Left hindlimb (tissue), 1 donor: Measurements from ENCODE around the gene RFTN1.
"Not testable (repeated sequence)": the region's sequence is repeated elsewhere in the genome, so short reads cannot be mapped to it uniquely, and the experiment has no call there.

Experiments used
- DNase-seq: peaks from one replicate; pipeline ENCODE4 v3.0.0-alpha.2; 2018

RFTN1 gene

DNA sequence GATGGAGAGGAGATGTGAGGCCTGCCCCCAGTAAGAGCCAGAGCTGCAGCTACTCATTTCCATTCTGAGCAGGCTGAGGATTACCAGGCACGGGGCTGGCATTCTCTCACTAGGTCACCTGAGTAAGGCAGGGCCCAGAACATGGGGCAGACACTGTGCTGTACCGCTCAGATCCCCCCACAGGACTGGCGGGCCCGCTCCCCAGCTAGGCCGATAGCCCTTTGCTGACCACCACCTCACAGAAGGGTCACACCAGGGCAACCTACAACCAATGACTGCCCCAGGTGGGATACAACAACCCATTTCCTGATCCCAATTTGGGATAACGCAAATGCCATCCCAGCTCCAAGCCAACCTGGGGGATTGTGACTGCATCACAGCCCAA, 195.9 kb downstream of the RFTN1 start:
- DNase-seq, result no peak

DNA sequence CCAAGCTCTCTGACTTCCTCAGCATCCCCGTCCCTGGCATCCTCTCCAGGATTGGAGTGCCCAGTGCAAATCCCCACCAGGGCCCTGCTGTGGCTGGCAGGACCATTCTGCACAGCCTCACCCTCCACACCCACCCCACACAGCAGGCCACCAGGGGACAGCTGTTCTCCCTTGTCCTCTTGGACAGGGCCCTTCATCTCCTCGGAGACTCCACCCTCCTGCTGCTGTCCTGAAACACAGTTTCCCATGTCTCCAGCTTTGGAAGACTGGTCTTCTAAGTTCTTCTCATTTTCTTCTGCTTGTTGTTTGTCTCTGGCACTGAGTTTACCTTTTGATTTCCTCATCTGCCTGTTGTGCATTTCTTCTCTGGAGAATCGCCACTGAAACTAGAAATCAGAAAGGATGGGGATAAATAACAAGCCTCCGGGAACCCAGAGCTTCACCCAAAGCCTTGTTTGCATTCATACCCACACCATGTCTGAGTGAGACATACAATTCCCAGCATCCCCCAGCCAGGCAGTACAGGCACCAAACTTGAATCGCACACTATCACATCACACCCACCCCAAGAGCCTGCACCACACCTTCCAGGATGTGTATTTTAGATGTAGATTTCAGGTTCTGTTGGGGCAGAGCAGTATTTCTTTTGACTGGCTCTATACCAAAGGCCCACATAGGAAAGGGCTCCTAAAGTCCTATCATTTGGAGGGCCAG, 196.5 kb downstream of the RFTN1 start:
- no peak for DNase-seq

GRCh38 chr3:16316396-16316795, 197.1 kb downstream of the RFTN1 start:
- DNase-seq, result no peak

DNA sequence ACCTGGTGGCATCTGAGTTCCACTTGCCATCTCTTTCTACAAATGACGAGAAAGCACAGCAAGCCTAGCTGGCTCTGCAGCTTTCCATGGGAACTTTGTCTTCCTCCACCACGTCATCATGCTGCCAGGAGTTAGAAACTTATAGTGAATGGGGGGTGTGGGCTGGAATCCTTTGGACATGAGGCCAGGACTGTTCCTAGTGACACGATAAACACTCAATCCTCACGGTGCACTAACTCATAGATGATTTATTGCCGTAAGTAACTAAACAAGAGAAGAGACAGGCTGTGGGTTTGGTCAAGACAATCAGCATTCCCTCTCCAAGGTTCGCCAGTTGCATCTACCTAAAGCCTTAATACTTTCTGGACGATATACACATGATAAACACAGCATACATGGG, 197.9 kb downstream of the RFTN1 start:
- DNase-seq, result no peak

DNA sequence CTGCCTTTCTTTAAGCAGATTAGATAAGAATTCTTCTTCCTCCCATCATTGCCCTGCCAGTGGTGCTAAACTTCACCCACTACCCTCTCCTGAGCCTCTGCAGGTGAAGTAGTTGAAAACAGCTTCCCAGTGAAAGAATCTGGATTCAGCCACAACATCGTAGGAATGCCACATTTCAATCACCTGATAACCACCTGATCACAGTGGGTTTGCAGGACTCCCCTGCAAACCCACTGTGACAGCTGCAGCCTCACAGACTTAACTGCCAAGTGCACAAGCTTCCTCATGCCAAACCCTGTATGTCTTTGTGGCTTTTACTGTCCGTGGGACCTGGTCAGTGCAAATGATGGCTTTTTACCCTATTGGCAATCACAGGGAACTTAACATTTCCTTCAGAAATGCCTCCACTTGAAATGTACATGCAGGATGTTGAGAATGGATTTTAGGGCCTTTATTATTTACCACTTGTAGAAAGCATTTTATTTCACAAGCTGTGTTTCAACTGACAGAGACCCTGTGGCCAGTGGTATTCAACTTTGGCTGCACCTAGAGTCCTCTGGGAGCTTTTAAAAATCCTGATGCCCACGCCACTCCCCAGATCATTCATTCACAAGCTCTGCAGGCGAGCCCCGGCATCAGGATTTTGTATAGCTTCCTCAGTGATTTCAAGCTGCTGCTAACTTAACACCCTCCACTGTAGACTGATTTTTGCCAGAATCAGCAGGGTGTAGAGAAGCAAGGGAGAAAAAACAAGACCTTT, 199.4 kb downstream of the RFTN1 start:
- no peak for DNase-seq

DNA sequence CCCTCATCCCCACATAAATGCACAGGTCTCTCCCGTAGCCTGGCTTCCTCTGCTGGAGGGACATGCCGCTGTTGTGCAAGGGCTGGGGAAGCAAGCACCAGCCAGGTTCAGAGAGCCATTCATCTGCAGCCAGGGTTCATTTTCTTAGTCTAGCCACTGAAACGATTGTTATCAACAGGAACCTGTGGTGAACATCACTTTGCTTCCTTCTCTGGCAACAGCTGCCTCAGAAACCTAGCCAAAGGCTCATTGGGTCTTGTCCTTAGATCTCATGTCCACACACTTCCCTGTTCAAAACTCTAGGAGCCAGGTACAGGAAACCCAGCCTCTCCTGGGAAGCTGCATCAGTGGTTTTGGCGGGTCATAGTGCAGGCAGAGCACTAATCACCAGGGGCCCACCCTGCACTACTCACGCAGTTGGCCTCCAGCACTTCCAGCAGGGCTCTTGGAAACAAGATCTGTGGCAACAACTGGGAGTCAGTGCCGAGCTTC, 201.5 kb downstream of the RFTN1 start:
- DNase-seq, result no peak

- DNase-seq, result not testable (repeated sequence)
These were observed 203.0 kb downstream of the RFTN1 start for GRCh38 chr3:16310486-16310885.

DNA sequence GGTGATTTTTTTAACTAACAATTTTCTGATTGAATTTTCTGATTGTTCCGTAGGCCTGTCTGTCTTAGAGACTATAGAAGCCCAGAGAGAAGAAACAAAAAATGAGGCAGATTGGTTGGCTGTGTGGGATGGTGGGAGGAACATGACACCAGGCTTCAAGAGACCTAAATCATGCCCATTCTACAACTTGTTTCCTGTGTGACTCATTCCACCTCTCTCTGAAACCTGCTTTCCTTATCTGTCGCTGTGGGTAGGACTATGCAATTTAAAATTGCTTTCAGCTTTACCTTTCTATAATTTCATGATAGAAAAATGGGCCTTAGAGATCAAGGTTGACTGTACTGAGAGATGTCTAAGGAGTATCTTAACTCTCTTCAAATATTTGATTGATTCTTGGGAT, 203.9 kb downstream of the RFTN1 start:
- DNase-seq, result no peak

DNA sequence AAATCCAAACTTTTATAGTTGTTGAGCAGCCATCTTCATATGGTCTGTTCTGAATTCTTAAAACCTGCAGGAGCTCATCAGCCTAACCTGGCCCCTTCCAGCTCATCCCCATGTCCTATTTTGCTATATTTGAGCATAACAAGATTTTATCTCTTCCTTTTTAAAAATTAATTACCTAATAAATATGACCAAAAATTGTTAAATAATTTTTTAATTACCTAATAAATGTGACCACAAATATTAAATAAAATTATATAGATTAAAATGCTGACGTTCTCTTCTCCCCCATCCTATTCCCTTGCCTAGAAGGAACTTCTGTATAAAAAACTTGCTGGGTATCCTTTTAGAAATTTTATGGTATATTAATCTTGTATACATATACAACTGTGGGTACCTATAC, 204.8 kb downstream of the RFTN1 start:
- DNase-seq, result no peak

GRCh38 chr3:16307832-16308531, 205.5 kb downstream of the RFTN1 start:
- DNase-seq, result no peak

DNA sequence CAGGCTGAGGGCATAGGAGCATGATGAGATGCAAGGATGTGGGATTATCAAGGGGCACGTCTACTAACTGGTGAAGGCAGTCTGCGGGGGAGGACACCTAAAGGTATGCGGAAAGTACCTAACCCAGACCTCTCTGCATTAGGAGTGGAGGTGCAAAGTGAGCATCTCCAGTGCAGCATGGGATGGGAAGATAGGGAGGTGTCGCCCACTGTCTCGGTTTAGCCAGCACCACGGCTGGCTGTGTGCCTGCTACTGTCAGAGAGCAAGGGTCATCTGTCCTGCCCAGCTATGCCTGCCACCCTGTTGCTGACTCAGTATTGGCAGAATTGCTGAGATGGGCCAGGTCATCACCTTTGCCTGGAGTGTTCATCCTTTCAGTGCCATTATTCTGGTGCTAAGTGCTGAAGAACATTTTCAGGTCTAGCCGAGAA, 208.4 kb downstream of the RFTN1 start:
- DNase-seq, result no peak

- DNase-seq, result no peak
These were observed 209.2 kb downstream of the RFTN1 start for GRCh38 chr3:16304061-16305010.

DNA sequence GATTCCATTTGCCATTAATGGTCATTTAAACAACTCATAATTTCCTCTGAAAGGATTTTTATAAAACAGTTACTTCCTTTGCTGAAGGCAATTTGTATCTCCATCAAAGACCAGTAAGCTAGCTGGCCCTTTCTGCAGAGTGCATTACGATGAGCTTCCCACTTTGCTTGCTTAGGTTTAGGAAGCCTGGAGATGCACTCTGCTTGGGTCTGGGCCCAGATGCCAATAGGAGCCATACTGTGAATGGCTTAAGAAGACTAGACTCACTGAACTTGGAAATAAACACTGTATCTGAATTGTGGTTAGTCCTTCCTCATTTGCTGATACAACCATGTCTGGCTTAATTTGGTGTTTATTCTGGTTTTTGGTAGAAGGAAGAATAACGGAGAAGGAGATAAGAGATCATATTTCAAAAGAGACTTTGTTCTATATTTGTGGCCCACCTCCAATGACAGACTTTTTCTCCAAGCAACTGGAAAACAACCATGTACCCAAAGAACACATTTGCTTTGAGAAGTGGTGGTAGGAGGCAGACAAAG, 210.4 kb downstream of the RFTN1 start:
- DNase-seq, result no peak

GRCh38 chr3:16302082-16302631, 211.3 kb downstream of the RFTN1 start:
- DNase-seq, result no peak

DNA sequence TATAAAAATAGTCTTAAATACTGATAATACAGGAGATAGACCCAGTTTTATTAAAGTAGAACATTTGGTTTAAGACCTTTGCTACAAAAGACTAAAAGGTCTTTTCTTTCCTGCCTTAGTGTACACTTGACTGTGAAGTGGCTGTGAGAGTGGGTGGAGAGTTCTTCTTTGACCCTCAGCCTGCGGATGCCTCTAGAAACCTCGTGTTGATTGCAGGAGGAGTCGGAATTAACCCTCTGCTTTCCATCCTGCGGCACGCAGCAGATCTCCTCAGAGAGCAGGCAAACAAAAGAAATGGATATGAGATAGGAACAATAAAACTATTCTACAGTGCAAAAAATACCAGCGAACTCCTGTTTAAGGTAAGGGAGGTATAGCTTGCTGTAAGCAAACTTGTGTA, 212.0 kb downstream of the RFTN1 start:
- no peak for DNase-seq

GRCh38 chr3:16300881-16301359, 212.6 kb downstream of the RFTN1 start:
- no peak for DNase-seq

GRCh38 chr3:16300307-16300706, 213.2 kb downstream of the RFTN1 start:
- no peak for DNase-seq

GRCh38 chr3:16299746-16300145, 213.8 kb downstream of the RFTN1 start:
- DNase-seq, result no peak

DNA sequence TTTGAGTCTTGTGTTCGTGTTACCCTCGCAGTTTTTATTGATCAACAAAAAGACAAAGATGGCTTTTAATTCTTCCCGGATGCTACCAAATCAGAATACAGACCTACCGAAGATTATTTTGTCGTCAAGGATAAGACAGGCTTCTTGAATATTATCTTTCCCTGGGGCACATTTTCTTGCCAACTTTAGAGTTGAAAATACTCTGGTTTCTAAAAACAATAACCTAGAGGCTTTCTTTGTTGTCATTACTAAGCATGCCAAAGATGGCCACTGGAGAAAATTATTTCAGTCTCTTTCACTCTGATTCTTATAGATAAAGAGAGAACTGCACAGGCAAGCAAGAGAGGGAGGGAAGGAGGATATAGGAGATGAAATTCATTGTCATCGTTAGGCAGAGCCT, 214.6 kb downstream of the RFTN1 start:
- DNase-seq, result no peak

DNA sequence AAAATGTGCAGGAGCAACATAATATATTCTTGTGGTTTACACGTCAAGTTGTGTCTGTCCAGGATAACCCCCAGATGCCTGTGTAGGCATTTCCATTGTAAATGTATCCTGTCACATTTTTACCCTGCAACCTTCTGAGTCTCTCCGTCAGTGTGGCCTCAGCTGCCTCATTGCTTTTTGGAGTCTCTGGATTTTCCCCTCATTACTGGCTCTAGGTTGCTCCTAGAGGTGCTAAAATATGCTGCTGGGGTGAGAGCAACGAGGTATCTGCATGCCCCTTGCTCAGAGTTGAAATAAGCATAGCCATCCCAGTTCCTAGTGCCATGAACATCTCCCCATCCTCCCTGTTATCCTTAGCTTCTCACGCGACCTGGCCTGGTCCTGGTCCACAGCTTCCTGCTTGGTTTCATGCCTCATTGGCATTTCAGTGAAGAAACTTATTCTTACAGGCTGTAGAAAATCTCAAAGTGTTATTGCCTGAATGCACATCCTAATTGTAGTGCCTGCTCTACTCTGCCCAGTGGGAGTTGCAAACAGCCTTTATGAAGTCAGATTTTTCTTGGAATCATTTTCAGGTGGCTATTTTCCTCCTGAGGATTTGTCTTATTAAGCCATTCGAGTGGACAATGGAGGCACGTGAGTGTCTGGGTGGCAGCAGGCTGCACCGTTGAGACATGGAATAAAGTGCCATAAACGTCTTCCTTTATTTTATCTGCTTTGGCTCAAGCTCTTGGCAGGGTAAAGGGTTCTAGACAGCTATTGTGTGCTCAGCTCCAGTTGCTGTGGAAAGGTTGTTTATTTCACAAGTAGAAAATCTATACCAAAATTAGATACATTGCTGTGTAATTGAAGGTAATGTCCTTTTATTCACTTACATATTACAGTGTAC, 215.3 kb downstream of the RFTN1 start:
- no peak for DNase-seq
